Caco-2 (cell line): ENCODE measurements around the gene SIL1. TPM values are rescaled to one million over a fixed set of nuclear protein-coding genes. Genes with fewer than 3 reads are reported as not detected.

Experiments used
- BruUV-seq: library from RNA; stranded (reverse); fragments of 400-500 nt; replicated peaks from 2 replicates; lab custom pipeline; 2021; lab: Mats Ljungman, UMichigan
- CTCF ChIA-PET: fragments of 300-600 bp; sonication (Branson Sonifier 250); formaldehyde crosslinking; loops from one replicate; lab custom pipeline; 2022; ENCODE audit warnings: antibody characterized with exemption; lab: Charles Lee
- POLR2A ChIA-PET: fragments of 300-600 bp; sonication (Branson Sonifier 250); formaldehyde crosslinking; loops from one replicate; lab custom pipeline; 2022; ENCODE audit warnings: antibody characterized with exemption; lab: Charles Lee
- DNase-seq, 2 experiments: peaks; one replicate each; pipeline versions ENCODE4 v3.0.0 to v3.0.0-alpha.2; 2020 to 2022
- H3K27me3 ChIP-seq: replicated peaks from 2 replicates; pipeline ENCODE4 v1.6.0; 2011; ENCODE audit warnings: low read length; ENCODE audit not compliant: control insufficient read depth, insufficient read depth
- H3K36me3 ChIP-seq: 2 replicates; pipeline ENCODE4 v1.5.1; 2011; ENCODE audit warnings: low read length; ENCODE audit not compliant: control insufficient read depth, insufficient read depth
- H3K4me1 ChIP-seq: fragments of 250-450 bp; sonication (Bioruptor Pico); 2 replicates; pipeline ENCODE4 v1.5.1; 2020; ENCODE audit warnings: mild to moderate bottlenecking
- H3K4me3 ChIP-seq: 2 replicates; pipeline ENCODE4 v1.5.1; 2011; ENCODE audit warnings: low read depth, mild to moderate bottlenecking, control low read depth, low read length
- H3K9me3 ChIP-seq: fragments of 250-450 bp; sonication (Bioruptor Pico); 2 replicates; pipeline ENCODE4 v1.5.1; 2020; ENCODE audit warnings: mild to moderate bottlenecking, moderate library complexity
- H3K27ac Mint-ChIP-seq: one replicate; pipeline ENCODE4 v1.8.0; 2022; ENCODE audit warnings: mixed read lengths; ENCODE audit not compliant: unreplicated experiment
- H3K27me3 Mint-ChIP-seq: one replicate; pipeline ENCODE4 v1.8.0; 2022; ENCODE audit warnings: mixed read lengths; ENCODE audit not compliant: insufficient read depth, unreplicated experiment
- H3K36me3 Mint-ChIP-seq: one replicate; pipeline ENCODE4 v1.8.0; 2022; ENCODE audit warnings: mild to moderate bottlenecking, mixed read lengths; ENCODE audit not compliant: insufficient read depth, unreplicated experiment
- H3K4me1 Mint-ChIP-seq: one replicate; pipeline ENCODE4 v1.8.0; 2022; ENCODE audit warnings: low read depth, mixed read lengths; ENCODE audit not compliant: unreplicated experiment
- H3K4me3 Mint-ChIP-seq: one replicate; pipeline ENCODE4 v1.8.0; 2022; ENCODE audit warnings: mild to moderate bottlenecking, moderate library complexity, mixed read lengths; ENCODE audit not compliant: unreplicated experiment
- H3K9me3 Mint-ChIP-seq: one replicate; pipeline ENCODE4 v1.8.0; 2022; ENCODE audit warnings: mixed read lengths; ENCODE audit not compliant: unreplicated experiment
- CTCF ChIP-seq, 2 experiments: fragments of 200-600 bp in 1 of 2; IDR thresholded peaks; 1 replicate in 1 of 2; 2 replicates in 1 of 2; pipeline versions ENCODE4 v1.5.1 to v1.8.0; 2011 to 2022; ENCODE audit warnings: antibody characterized with exemption in 1 of 2, control low read depth in 1 of 2, inconsistent platforms in 1 of 2, low read depth in 1 of 2, low read length in 1 of 2, mild to moderate bottlenecking in 1 of 2, moderate library complexity in 1 of 2; ENCODE audit not compliant: insufficient read depth in 1 of 2, severe bottlenecking in 1 of 2, unreplicated experiment in 1 of 2
- intact Hi-C: fragments of 100-400 bp; cut with micrococcal nuclease; formaldehyde crosslinking; loops from one replicate; pipeline ENCODE4 v1.10.0; 2022; ENCODE audit not compliant: unreplicated experiment
- total RNA-seq: library from RNA; stranded (reverse); gene quantifications from 2 replicates; pipeline ENCODE4 v1.2.3, GENCODE V29; 2022

SIL1 gene
- total RNA-seq, 1 experiment from 2014 or later = 29.7 TPM

- BruUV-seq = no TSS peak
- intact Hi-C loops = no loop called here
- no peaks in the 10 kb centered on the region for H3K4me1 Mint-ChIP-seq
- no peak for TF ChIP-seq CTCF (IDR thresholded peaks at IDR 0.05; ENCODE audit: insufficient read depth in 1 of 2, low read depth in 1 of 2, low read length in 1 of 2, severe bottlenecking in 1 of 2, unreplicated experiment in 1 of 2)
- Histone ChIP-seq H3K27me3 (no peaks in the 10 kb centered on the region), H3K4me1 (peaks cover 5% of the 10 kb centered on the region; the same call in 1 of the 2 replicates), H3K36me3 (no peaks in the 10 kb centered on the region), H3K9me3 (no peaks in the 10 kb centered on the region; the same call in 1 of the 2 replicates), H3K4me3 (no peak overlapping the region)
- no peak overlapping the region for H3K27ac Mint-ChIP-seq
- no peaks in the 10 kb centered on the region for H3K27me3 Mint-ChIP-seq
- no peaks in the 10 kb centered on the region for H3K36me3 Mint-ChIP-seq
- no peak for DNase-seq
- POLR2A ChIA-PET = no interaction called here
- CTCF ChIA-PET = no interaction called here
- H3K9me3 Mint-ChIP-seq = no peaks in the 10 kb centered on the region
- no peak overlapping the region for H3K4me3 Mint-ChIP-seq
Observed at GRCh38 chr5:138978080-138978479, 220.1 kb downstream of the SIL1 start.

- intact Hi-C loops = no loop called here
- H3K4me3 ChIP-seq = no peak overlapping the region
- CTCF ChIA-PET = no interaction called here
- no peak for DNase-seq
- Mint-ChIP-seq H3K27ac (no peak overlapping the region), H3K4me3 (no peak overlapping the region), H3K4me1 (no peaks in the 10 kb centered on the region), H3K36me3 (no peaks in the 10 kb centered on the region), H3K27me3 (no peaks in the 10 kb centered on the region), H3K9me3 (no peaks in the 10 kb centered on the region)
- TF ChIP-seq CTCF (IDR thresholded peaks at IDR 0.05; ENCODE audit: insufficient read depth in 1 of 2, low read depth in 1 of 2, low read length in 1 of 2, severe bottlenecking in 1 of 2, unreplicated experiment in 1 of 2) = no peak
- H3K36me3 ChIP-seq = no peaks in the 10 kb centered on the region
- BruUV-seq = no TSS peak
- peaks cover 10% of the 10 kb centered on the region for H3K4me1 ChIP-seq
- POLR2A ChIA-PET = no interaction called here
- no peaks in the 10 kb centered on the region; the same call in 1 of the 2 replicates for H3K9me3 ChIP-seq
- H3K27me3 ChIP-seq = no peaks in the 10 kb centered on the region
Observed at GRCh38 chr5:138975098-138975847, 222.9 kb downstream of the SIL1 start.

- H3K36me3 ChIP-seq = no peaks in the 10 kb centered on the region
- intact Hi-C loops = no loop called here
- Mint-ChIP-seq H3K27ac (no peak overlapping the region), H3K9me3 (no peaks in the 10 kb centered on the region), H3K27me3 (no peaks in the 10 kb centered on the region), H3K36me3 (no peaks in the 10 kb centered on the region), H3K4me1 (no peaks in the 10 kb centered on the region), H3K4me3 (no peak overlapping the region)
- no peak for DNase-seq
- ChIA-PET POLR2A (no interaction called here), CTCF (interaction anchor here (0.7 kb wide), 1 partner anchor 334 kb away, joined by 3 read pairs; no protein-coding TSS in a partner anchor)
- no peak for TF ChIP-seq CTCF (IDR thresholded peaks at IDR 0.05; ENCODE audit: insufficient read depth in 1 of 2, low read depth in 1 of 2, low read length in 1 of 2, severe bottlenecking in 1 of 2, unreplicated experiment in 1 of 2)
- H3K27me3 ChIP-seq = no peaks in the 10 kb centered on the region
- no peak overlapping the region for H3K4me3 ChIP-seq
- BruUV-seq = no TSS peak
- H3K9me3 ChIP-seq = no peaks in the 10 kb centered on the region; the same call in 1 of the 2 replicates
- peaks cover 10% of the 10 kb centered on the region for H3K4me1 ChIP-seq
Observed at GRCh38 chr5:138974227-138975063, 223.7 kb downstream of the SIL1 start.
